HUES64 (cell line): ENCODE measurements around the gene RBMY1A1. TPM values are rescaled to one million over a fixed set of nuclear protein-coding genes. Genes with fewer than 3 reads are reported as not detected.
"Not testable (repeated sequence)": the region's sequence is repeated elsewhere in the genome, so short reads cannot be mapped to it uniquely, and the experiment has no call there.

Experiments
- H3K27ac ChIP-seq: 2 replicates; pipeline ENCODE4 v1.7.0; 2013; ENCODE audit warnings: low read depth, low read length, inconsistent platforms
- H3K27me3 ChIP-seq: 2 replicates; pipeline ENCODE4 v1.6.1; 2013; ENCODE audit warnings: mild to moderate bottlenecking, low read length; ENCODE audit not compliant: insufficient read depth
- H3K36me3 ChIP-seq: 2 replicates; pipeline ENCODE4 v1.6.1; 2013; ENCODE audit warnings: mild to moderate bottlenecking, low read length; ENCODE audit not compliant: insufficient read depth
- H3K4me1 ChIP-seq: 2 replicates; pipeline ENCODE4 v1.6.1; 2013; ENCODE audit warnings: mild to moderate bottlenecking, low read length, moderate library complexity; ENCODE audit not compliant: insufficient read depth
- H3K4me3 ChIP-seq: 2 replicates; pipeline ENCODE4 v1.5.1; 2013; ENCODE audit warnings: mild to moderate bottlenecking, low read length, moderate library complexity
- H3K9ac ChIP-seq: 2 replicates; pipeline ENCODE4 v1.6.1; 2013; ENCODE audit warnings: mild to moderate bottlenecking, low read depth, low read length
- H3K9me3 ChIP-seq: 2 replicates; pipeline ENCODE4 v1.6.1; 2013; ENCODE audit warnings: low read depth, low read length; ENCODE audit not compliant: insufficient read depth
- WGBS: fragments of 150-250, 120-280 bp; methylation state at CpG from one replicate; pipeline ENCODE4 v1.1.7; 2013; ENCODE audit warnings: missing lambda C conversion rate; 5-methylcytosine and 5-hydroxymethylcytosine counted together
- polyA plus RNA-seq, 2 experiments: library from polyadenylated mRNA; stranded (reverse); fragments of 50-300 nt; gene quantifications; one replicate each; pipeline ENCODE4 v1.2.3, GENCODE V29; 2013

RBMY1A1 gene
- not detected for polyA plus RNA-seq (2013, experiment 1 of 2)
- polyA plus RNA-seq (2013, experiment 2 of 2): not detected

DNA sequence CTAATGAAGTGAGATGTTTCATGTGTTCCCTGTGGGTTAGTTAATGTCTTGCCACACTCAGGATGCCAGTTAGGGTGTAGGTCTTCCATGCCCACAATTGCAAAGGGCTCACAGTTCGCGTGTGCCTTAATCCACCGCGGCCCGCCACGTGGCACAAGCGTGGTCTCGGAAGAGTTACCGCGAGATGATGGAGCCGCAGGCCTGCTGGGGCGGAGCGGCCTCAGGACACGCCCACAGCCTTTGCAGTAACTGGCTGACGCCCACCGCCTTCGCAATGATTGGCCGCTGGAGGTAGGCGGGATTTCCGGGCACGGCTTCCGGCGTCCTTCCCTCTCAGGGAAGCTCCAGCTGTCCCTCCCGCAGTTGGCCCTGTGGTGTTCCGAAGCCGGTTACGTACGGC, at the start of gene RBMY1A1:
Gene RBMY1A1, plus strand, starts transcription at position 301 of the 400 bp plus-strand sequence. CDS start 2,013 bp downstream, outside the sequence.
- not testable (repeated sequence) for H3K27me3 ChIP-seq, H3K9ac ChIP-seq, H3K9me3 ChIP-seq, H3K4me3 ChIP-seq, H3K4me1 ChIP-seq, H3K36me3 ChIP-seq, H3K27ac ChIP-seq
- no CpG with 5 or more reads among the region's 28 CpGs for WGBS

DNA sequence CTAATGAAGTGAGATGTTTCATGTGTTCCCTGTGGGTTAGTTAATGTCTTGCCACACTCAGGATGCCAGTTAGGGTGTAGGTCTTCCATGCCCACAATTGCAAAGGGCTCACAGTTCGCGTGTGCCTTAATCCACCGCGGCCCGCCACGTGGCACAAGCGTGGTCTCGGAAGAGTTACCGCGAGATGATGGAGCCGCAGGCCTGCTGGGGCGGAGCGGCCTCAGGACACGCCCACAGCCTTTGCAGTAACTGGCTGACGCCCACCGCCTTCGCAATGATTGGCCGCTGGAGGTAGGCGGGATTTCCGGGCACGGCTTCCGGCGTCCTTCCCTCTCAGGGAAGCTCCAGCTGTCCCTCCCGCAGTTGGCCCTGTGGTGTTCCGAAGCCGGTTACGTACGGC, 23.6 kb upstream of the RBMY1A1 start, which contains the start of gene RBMY1B:
Gene RBMY1B, plus strand, starts transcription at position 301 of the 400 bp plus-strand sequence. CDS start 2,013 bp downstream, outside the sequence.
- not testable (repeated sequence) for H3K27me3 ChIP-seq, H3K9ac ChIP-seq, H3K4me3 ChIP-seq, H3K4me1 ChIP-seq, H3K27ac ChIP-seq, H3K9me3 ChIP-seq, H3K36me3 ChIP-seq
- no CpG with 5 or more reads among the region's 28 CpGs for WGBS

DNA sequence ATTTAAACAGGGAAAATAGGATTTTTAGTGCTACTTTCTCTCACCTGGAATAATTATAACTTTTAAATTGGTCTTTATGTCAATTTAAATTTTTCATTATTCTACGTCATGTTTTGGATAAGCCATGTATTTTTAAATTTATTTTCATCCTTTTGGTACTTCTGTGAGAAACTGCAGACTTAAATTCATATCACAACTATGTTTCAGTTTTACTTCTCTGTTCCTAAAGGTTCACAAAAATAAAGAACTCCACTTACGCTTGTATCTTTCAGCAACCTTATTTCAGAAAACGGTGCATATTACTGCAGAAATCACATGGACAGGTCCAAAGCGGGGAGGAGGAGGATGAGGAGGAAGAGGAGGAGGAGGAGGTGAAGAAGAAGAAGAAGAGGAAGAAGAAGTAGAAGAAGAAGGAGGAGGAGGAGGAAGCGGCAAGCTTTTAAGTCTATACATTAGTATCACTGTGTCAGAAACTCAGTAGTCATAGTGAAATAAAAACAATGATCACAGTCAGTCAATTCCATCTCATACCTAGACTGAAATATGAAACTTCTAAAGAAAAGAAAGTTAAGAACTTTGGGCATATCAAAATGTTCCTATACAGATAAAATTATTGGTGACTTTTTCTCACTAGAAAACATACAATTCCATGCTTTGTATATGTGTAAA, 24.8 kb downstream of the RBMY1A1 start:
- not testable (repeated sequence) for H3K27me3 ChIP-seq, H3K27ac ChIP-seq, H3K9me3 ChIP-seq, H3K4me1 ChIP-seq, H3K9ac ChIP-seq, H3K4me3 ChIP-seq, H3K36me3 ChIP-seq
- WGBS: no CpG with 5 or more reads among the region's 5 CpGs

DNA sequence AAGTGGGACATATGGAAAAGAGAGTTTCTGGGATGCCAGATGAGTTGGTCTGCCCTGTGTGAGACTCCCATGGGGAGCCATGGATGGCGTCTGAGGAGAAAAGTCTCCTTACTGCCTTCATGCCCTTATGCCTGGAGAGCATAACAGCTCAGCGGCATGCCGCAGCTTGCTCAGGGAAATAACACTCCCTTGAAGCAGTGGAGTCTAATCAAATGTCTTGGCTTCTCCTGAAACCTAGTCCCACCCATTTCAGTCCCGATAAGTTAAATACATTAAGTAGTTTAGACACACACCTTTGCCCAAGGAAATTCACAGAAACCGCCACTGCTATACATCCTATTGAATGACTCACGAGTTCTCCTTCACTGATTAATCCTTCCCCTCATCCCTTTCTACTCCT, 50.8 kb downstream of the RBMY1A1 start:
- 78% methylated on average over 6 of the region's 6 CpGs for WGBS
- no peak overlapping the region for H3K9ac ChIP-seq
- H3K9me3 ChIP-seq: peaks cover 7% of the 10 kb centered on the region; the same call in 1 of the 2 replicates
- H3K36me3 ChIP-seq: no peaks in the 10 kb centered on the region
- no peaks in the 10 kb centered on the region for H3K27me3 ChIP-seq
- H3K27ac ChIP-seq: no peak overlapping the region
- no peak overlapping the region for H3K4me3 ChIP-seq
- no peaks in the 10 kb centered on the region for H3K4me1 ChIP-seq

DNA sequence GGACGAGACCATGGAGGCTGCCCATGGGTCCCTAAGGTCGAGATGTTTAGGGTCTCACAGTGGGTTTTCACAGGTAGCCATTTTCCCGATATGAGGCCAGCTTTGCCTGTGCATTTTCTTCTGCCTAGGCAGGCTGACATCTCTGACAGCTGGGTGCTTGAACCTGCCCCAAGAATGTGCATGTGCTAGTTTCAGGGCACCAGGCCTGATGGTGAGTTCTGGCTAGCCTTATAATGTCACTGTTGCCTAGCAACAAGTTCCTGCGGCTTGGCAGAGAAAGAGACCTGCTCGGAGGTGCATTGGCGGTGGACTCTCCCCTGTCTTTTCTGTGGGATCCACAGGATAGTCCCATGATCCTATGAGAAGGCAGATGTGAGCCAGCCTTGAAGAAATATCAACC, 51.8 kb downstream of the RBMY1A1 start:
- 83% methylated on average over 6 of the region's 6 CpGs for WGBS
- not testable (repeated sequence) for H3K9me3 ChIP-seq, H3K27me3 ChIP-seq, H3K4me3 ChIP-seq, H3K9ac ChIP-seq, H3K4me1 ChIP-seq, H3K36me3 ChIP-seq, H3K27ac ChIP-seq

DNA sequence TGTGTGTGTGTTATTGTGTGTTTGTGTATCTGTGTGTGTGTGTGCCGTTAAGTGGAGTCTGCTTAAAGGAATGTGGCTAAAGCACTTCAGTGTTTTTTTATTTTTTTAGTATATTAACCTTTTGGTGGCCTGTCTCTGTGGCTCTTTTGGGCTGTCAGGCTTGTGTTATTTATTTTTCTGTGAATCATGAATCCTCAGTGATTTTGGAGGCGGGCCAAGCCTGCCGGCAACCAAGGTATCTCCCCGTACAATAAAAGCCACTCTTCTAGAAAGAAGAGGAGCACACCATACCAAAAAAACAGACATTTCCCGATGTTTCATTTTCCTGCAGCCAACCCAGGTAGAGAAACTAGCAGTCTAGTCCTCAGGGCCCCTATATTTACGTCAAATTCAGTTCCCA, 57.4 kb downstream of the RBMY1A1 start:
- Histone ChIP-seq H3K27me3 (no peaks in the 10 kb centered on the region), H3K27ac (no peak overlapping the region), H3K9me3 (peaks cover 19% of the 10 kb centered on the region; the same call in 1 of the 2 replicates), H3K4me1 (no peaks in the 10 kb centered on the region), H3K9ac (no peak overlapping the region), H3K4me3 (no peak overlapping the region), H3K36me3 (no peaks in the 10 kb centered on the region)
- 78% methylated on average over 6 of the region's 6 CpGs for WGBS

DNA sequence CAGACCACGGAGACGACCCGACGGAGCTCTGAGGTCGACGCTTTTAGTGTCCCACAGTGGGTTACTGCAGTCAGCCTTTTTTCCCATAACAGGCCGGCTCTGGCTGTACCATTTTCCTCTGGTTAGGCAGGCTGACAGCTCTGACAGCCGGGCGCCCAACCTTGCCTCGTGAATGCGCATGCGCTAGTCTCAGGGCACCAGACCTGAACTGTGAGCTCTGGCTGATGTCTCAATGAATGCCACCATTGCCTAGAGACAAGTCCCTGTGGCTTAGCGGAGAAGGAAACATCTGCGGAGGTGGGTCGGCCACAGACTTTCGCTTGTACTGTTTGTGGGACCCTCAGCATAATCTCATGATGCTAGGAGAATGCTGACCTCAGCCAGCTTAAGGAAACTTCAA, 61.6 kb downstream of the RBMY1A1 start:
- not testable (repeated sequence) for H3K27me3 ChIP-seq, H3K36me3 ChIP-seq, H3K27ac ChIP-seq, H3K4me3 ChIP-seq, H3K4me1 ChIP-seq, H3K9ac ChIP-seq
- peaks cover 42% of the 10 kb centered on the region for H3K9me3 ChIP-seq
- 88% methylated on average over 16 of the region's 16 CpGs for WGBS
